H9 (cell line): ENCODE results near the gene IDI2. TPM values are rescaled to one million over a fixed set of nuclear protein-coding genes. Genes with fewer than 3 reads are reported as not detected.

ENCODE experiments used
- DNase-seq: peaks from one replicate; pipeline ENCODE4 v3.0.0-alpha.2; 2017
- H2AFZ ChIP-seq: one replicate; pipeline ENCODE4 v1.6.1; 2013; ENCODE audit warnings: mild to moderate bottlenecking, low read length, control low read depth, moderate library complexity
- H2AK5ac ChIP-seq: 2 replicates; pipeline ENCODE4 v1.6.1; 2013; ENCODE audit warnings: low read length, control low read depth, mixed read lengths; ENCODE audit not compliant: insufficient read length
- H2BK120ac ChIP-seq: one replicate; pipeline ENCODE4 v1.6.1; 2013; ENCODE audit warnings: low read depth, mild to moderate bottlenecking, low read length, control low read depth, inconsistent platforms; ENCODE audit not compliant: poor library complexity, severe bottlenecking
- H2BK12ac ChIP-seq: 2 replicates; pipeline ENCODE4 v1.6.1; 2013; ENCODE audit warnings: low read length, control low read depth, mixed read lengths, low read depth; ENCODE audit not compliant: insufficient read length
- H2BK15ac ChIP-seq: 2 replicates; pipeline ENCODE4 v1.6.1; 2013; ENCODE audit warnings: low read depth, low read length, control low read depth
- H2BK20ac ChIP-seq: one replicate; pipeline ENCODE4 v1.6.1; 2013; ENCODE audit warnings: low read depth, mild to moderate bottlenecking, low read length, control low read depth, inconsistent platforms; ENCODE audit not compliant: poor library complexity, severe bottlenecking
- H2BK5ac ChIP-seq: 2 replicates; pipeline ENCODE4 v1.6.1; 2013; ENCODE audit warnings: low read length, control low read depth, mixed read lengths; ENCODE audit not compliant: insufficient read length
- H3K14ac ChIP-seq: 2 replicates; pipeline ENCODE4 v1.6.1; 2013; ENCODE audit warnings: low read length, control low read depth; ENCODE audit not compliant: insufficient read depth
- H3K18ac ChIP-seq: 2 replicates; pipeline ENCODE4 v1.6.1; 2013; ENCODE audit warnings: low read depth, mild to moderate bottlenecking, mixed read lengths, low read length, control low read depth; ENCODE audit not compliant: insufficient read length
- H3K23ac ChIP-seq: 2 replicates; pipeline ENCODE4 v1.6.1; 2013; ENCODE audit warnings: low read length, control low read depth, mixed read lengths, low read depth; ENCODE audit not compliant: insufficient read length
- H3K23me2 ChIP-seq: 2 replicates; pipeline ENCODE4 v1.6.1; 2013; ENCODE audit warnings: low read depth, mild to moderate bottlenecking, mixed read lengths, low read length, control low read depth; ENCODE audit not compliant: insufficient read length, poor library complexity, severe bottlenecking
- H3K27ac ChIP-seq: 2 replicates; pipeline ENCODE4 v1.5.1; 2013; ENCODE audit warnings: low read length, control low read depth, mixed read lengths, low read depth; ENCODE audit not compliant: insufficient read length
- H3K27me3 ChIP-seq: 2 replicates; pipeline ENCODE4 v1.6.1; 2013; ENCODE audit warnings: low read length, control low read depth, inconsistent platforms; ENCODE audit not compliant: insufficient read depth
- H3K4ac ChIP-seq: 2 replicates; pipeline ENCODE4 v1.6.1; 2013; ENCODE audit warnings: low read depth, mild to moderate bottlenecking, control low read depth, inconsistent platforms, low read length, moderate library complexity
- H3K4me1 ChIP-seq: 2 replicates; pipeline ENCODE4 v1.6.1; 2013; ENCODE audit warnings: low read length, control low read depth, inconsistent platforms; ENCODE audit not compliant: insufficient read depth
- H3K4me2 ChIP-seq: 2 replicates; pipeline ENCODE4 v1.6.1; 2013; ENCODE audit warnings: low read length, control low read depth, mixed read lengths; ENCODE audit not compliant: insufficient read length, insufficient read depth
- H3K56ac ChIP-seq: 2 replicates; pipeline ENCODE4 v1.6.1; 2013; ENCODE audit warnings: low read depth, mild to moderate bottlenecking, mixed read lengths, low read length, control low read depth; ENCODE audit not compliant: insufficient read length
- H3K79me1 ChIP-seq: 2 replicates; pipeline ENCODE4 v1.6.1; 2013; ENCODE audit warnings: low read depth, mild to moderate bottlenecking, moderate library complexity, low read length, control low read depth, inconsistent platforms; ENCODE audit not compliant: insufficient read depth, poor library complexity, severe bottlenecking
- H3K79me2 ChIP-seq: 2 replicates; pipeline ENCODE4 v1.6.1; 2013; ENCODE audit warnings: low read length, control low read depth, inconsistent platforms; ENCODE audit not compliant: insufficient read depth
- H3K9ac ChIP-seq: 2 replicates; pipeline ENCODE4 v1.6.1; 2013; ENCODE audit warnings: low read length, control low read depth, mixed read lengths; ENCODE audit not compliant: insufficient read length; ENCODE audit errors: extremely low read depth
- H3K9me3 ChIP-seq: one replicate; pipeline ENCODE4 v1.6.1; 2013; ENCODE audit warnings: low read depth, low read length, inconsistent platforms; ENCODE audit not compliant: control insufficient read depth
- H3T11ph ChIP-seq: one replicate; pipeline ENCODE4 v1.6.1; 2013; ENCODE audit warnings: mild to moderate bottlenecking, low read length, control low read depth, inconsistent platforms
- H4K20me1 ChIP-seq: one replicate; pipeline ENCODE4 v1.6.1; 2013; ENCODE audit not compliant: control insufficient read depth, insufficient read length, insufficient read depth
- H4K5ac ChIP-seq: 2 replicates; pipeline ENCODE4 v1.6.1; 2013; ENCODE audit warnings: low read depth, mild to moderate bottlenecking, mixed read lengths, low read length, control low read depth; ENCODE audit not compliant: insufficient read length
- H4K8ac ChIP-seq: replicated peaks from 2 replicates; pipeline ENCODE4 v1.6.1; 2013; ENCODE audit warnings: low read length, control low read depth, mixed read lengths, low read depth; ENCODE audit not compliant: insufficient read length
- H4K91ac ChIP-seq: 2 replicates; pipeline ENCODE4 v1.6.1; 2013; ENCODE audit warnings: low read depth, mild to moderate bottlenecking, moderate library complexity, mixed read lengths, low read length, control low read depth; ENCODE audit not compliant: insufficient read length
- H3K27ac Mint-ChIP-seq, 3 experiments: 2 replicates in 2 of 3; 3 replicates in 1 of 3; pipeline ENCODE4 v1.8.0; 2020 to 2021; ENCODE audit warnings: mixed read lengths in 3 of 3, mild to moderate bottlenecking in 1 of 3, moderate library complexity in 1 of 3
- H3K27me3 Mint-ChIP-seq: 2 replicates; pipeline ENCODE4 v1.8.0; 2021; ENCODE audit warnings: low read depth, mild to moderate bottlenecking, moderate library complexity, mixed read lengths
- H3K36me3 Mint-ChIP-seq, 3 experiments: 2 replicates in 2 of 3; 3 replicates in 1 of 3; pipeline ENCODE4 v1.8.0; 2020 to 2021; ENCODE audit warnings: low read depth in 3 of 3, mixed read lengths in 3 of 3; ENCODE audit not compliant: insufficient read depth in 1 of 3
- H3K4me1 Mint-ChIP-seq, 2 experiments: 2 replicates each; pipeline ENCODE4 v1.8.0; 2020; ENCODE audit warnings: mixed read lengths in 2 of 2
- H3K4me3 Mint-ChIP-seq, 2 experiments: 2 replicates in 1 of 2; 3 replicates in 1 of 2; pipeline ENCODE4 v1.8.0; 2020 to 2021; ENCODE audit warnings: mild to moderate bottlenecking in 2 of 2, mixed read lengths in 2 of 2, moderate library complexity in 1 of 2
- H3K9me3 Mint-ChIP-seq, 2 experiments: 2 replicates in 1 of 2; 3 replicates in 1 of 2; pipeline ENCODE4 v1.8.0; 2020; ENCODE audit warnings: mild to moderate bottlenecking in 2 of 2, mixed read lengths in 2 of 2, moderate library complexity in 1 of 2
- WGBS: extraction: QIAGEN DNeasy Blood & Tissue Kit; methylation state at CpG from one replicate; pipeline ENCODE4 v1.1.7; 2013; ENCODE audit warnings: missing lambda C conversion rate, low lambda C conversion rate, mixed read lengths; ENCODE audit not compliant: insufficient read length; ENCODE audit errors: extremely low coverage; 5-methylcytosine and 5-hydroxymethylcytosine counted together
- total RNA-seq: library from RNA; stranded (reverse); gene quantifications from 2 replicates; pipeline ENCODE4 v1.2.1, GENCODE V29; 2021
- TF ChIP-seq, protein P1 (sequence below): fragments of 200-600 bp; sonication (generic); conservative IDR thresholded peaks from 3 replicates; pipeline ENCODE4 v1.8.0; 2021; ENCODE audit warnings: antibody characterized with exemption, mild to moderate bottlenecking

Gene IDI2
- total RNA-seq, 1 experiment from 2014 or later: not detected

- H3T11ph ChIP-seq: no peak overlapping the region
- H3K79me1 ChIP-seq: peaks cover 2% of the 10 kb centered on the region
- H3K9ac ChIP-seq: peak overlapping the region; percentile 4
- Mint-ChIP-seq H3K9me3 (no peaks in the 10 kb centered on the region; a peak in 1 of 5 replicates), H3K27me3 (no peaks in the 10 kb centered on the region), H3K4me3 (peak overlapping the region; percentile 96 to 97), H3K27ac (peak overlapping the region in 1 of 3 experiments; percentile 67; a peak in 1 of 7 replicates), H3K36me3 (peaks cover 9 to 42% (median 33%) of the 10 kb centered on the region in 3 experiments), H3K4me1 (peaks cover 33 to 37% of the 10 kb centered on the region in 2 experiments)
- no peaks in the 10 kb centered on the region for H3K9me3 ChIP-seq
- WGBS: no CpG with 5 or more reads among the region's 6 CpGs
- H4K20me1 ChIP-seq: no peaks in the 10 kb centered on the region
- TF ChIP-seq, protein P1, sequence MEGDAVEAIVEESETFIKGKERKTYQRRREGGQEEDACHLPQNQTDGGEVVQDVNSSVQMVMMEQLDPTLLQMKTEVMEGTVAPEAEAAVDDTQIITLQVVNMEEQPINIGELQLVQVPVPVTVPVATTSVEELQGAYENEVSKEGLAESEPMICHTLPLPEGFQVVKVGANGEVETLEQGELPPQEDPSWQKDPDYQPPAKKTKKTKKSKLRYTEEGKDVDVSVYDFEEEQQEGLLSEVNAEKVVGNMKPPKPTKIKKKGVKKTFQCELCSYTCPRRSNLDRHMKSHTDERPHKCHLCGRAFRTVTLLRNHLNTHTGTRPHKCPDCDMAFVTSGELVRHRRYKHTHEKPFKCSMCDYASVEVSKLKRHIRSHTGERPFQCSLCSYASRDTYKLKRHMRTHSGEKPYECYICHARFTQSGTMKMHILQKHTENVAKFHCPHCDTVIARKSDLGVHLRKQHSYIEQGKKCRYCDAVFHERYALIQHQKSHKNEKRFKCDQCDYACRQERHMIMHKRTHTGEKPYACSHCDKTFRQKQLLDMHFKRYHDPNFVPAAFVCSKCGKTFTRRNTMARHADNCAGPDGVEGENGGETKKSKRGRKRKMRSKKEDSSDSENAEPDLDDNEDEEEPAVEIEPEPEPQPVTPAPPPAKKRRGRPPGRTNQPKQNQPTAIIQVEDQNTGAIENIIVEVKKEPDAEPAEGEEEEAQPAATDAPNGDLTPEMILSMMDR: no peak
- no peak overlapping the region for H2BK20ac ChIP-seq
- peak overlapping the region; percentile 53 for H3K4me2 ChIP-seq
- no peak overlapping the region for H4K5ac ChIP-seq
- H3K4me1 ChIP-seq: 0 out of 2 replicates have a peak, but pooled peaks cover 3% of the 10 kb centered on the region
- no peak overlapping the region for H2BK5ac ChIP-seq
- no peak overlapping the region for H2BK15ac ChIP-seq
- no peak overlapping the region for H2BK12ac ChIP-seq
- no peak overlapping the region for H2AFZ ChIP-seq
- no peaks in the 10 kb centered on the region for H3K27me3 ChIP-seq
- H3K18ac ChIP-seq: no peak overlapping the region
- H3K14ac ChIP-seq: no peak overlapping the region
- DNase-seq: no peak
- peaks cover 2% of the 10 kb centered on the region for H3K23me2 ChIP-seq
- H4K91ac ChIP-seq: no peak overlapping the region
- H3K23ac ChIP-seq: no peak overlapping the region
- H2BK120ac ChIP-seq: no peak overlapping the region
- H3K79me2 ChIP-seq: peaks cover 17% of the 10 kb centered on the region; the same call in 1 of the 2 replicates
- H4K8ac ChIP-seq: no peak overlapping the region
- H3K27ac ChIP-seq: no peak overlapping the region
- no peak overlapping the region for H3K4ac ChIP-seq
- H3K56ac ChIP-seq: no peak overlapping the region
- H2AK5ac ChIP-seq: no peak overlapping the region
Measured at GRCh38 chr10:1054684-1055083, 29.0 kb upstream of the IDI2 start.
